GM12874 (cell line): Measurements from ENCODE around the gene DPP9.

ENCODE experiments used
- TF ChIP-seq, protein P1 (sequence below): IDR thresholded peaks from 2 replicates; pipeline ENCODE4 v1.5.1; 2011; ENCODE audit warnings: low read depth, mild to moderate bottlenecking, control low read depth, low read length, moderate library complexity; ENCODE audit not compliant: insufficient read depth

Gene DPP9

DNA sequence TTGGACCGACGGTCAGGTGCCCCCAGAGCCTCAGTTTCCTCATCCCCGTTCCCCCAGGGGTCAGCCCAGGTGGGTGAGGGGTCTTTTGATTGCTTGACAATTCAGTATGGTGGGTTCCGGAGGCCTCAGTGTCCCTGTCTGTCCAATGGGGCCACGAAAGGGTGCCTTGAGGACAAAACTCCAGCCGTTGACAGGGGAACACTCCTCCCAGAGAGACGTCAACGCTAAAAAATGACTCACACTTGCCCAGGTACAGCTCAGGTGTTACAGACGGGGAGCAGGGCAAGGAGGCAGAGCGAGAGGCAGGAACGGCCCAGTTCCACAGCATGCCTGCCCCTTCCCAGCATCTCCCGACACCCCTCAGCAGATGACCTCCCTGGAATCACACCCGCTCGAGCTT, 82.5 kb downstream of the DPP9 start:
- TF ChIP-seq, protein P1, sequence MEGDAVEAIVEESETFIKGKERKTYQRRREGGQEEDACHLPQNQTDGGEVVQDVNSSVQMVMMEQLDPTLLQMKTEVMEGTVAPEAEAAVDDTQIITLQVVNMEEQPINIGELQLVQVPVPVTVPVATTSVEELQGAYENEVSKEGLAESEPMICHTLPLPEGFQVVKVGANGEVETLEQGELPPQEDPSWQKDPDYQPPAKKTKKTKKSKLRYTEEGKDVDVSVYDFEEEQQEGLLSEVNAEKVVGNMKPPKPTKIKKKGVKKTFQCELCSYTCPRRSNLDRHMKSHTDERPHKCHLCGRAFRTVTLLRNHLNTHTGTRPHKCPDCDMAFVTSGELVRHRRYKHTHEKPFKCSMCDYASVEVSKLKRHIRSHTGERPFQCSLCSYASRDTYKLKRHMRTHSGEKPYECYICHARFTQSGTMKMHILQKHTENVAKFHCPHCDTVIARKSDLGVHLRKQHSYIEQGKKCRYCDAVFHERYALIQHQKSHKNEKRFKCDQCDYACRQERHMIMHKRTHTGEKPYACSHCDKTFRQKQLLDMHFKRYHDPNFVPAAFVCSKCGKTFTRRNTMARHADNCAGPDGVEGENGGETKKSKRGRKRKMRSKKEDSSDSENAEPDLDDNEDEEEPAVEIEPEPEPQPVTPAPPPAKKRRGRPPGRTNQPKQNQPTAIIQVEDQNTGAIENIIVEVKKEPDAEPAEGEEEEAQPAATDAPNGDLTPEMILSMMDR = no peak

DNA sequence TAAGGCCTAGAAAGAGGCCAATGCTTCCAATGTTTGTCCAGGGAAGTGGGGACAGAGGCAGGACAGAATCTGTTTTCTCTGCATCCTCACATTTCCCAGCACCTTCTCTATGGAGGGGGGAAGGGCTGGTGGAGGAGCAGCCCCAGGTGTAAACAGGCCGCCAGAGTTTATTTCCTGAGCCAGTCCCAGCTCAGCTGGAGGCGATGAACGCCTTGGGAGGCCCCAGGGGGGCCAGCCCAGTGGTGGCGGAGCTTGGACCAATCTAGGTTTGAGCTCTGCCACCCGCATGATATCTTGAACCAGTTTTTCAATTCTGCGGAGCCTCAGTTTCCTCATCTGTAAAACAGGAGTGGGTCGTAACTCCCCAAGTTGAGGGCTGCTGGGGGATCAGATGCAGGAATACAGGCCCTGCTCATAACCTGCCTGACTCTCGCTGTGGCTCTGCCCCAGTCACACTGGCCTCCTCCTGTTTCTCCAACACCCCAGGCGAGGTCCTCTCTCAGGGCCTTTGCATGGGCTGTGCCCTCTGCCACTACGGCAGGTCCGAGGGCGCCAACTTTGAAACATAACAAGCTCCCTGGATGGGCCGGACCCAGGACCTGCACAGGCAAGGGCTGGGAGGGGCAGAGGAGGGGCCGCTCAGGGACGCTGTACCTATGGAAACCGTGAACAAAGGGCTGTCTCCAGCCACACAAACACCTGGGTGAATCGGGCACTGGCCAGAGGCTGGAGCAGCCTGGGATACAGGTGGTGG, 83.2 kb downstream of the DPP9 start:
- TF ChIP-seq, protein P1 = no peak

DNA sequence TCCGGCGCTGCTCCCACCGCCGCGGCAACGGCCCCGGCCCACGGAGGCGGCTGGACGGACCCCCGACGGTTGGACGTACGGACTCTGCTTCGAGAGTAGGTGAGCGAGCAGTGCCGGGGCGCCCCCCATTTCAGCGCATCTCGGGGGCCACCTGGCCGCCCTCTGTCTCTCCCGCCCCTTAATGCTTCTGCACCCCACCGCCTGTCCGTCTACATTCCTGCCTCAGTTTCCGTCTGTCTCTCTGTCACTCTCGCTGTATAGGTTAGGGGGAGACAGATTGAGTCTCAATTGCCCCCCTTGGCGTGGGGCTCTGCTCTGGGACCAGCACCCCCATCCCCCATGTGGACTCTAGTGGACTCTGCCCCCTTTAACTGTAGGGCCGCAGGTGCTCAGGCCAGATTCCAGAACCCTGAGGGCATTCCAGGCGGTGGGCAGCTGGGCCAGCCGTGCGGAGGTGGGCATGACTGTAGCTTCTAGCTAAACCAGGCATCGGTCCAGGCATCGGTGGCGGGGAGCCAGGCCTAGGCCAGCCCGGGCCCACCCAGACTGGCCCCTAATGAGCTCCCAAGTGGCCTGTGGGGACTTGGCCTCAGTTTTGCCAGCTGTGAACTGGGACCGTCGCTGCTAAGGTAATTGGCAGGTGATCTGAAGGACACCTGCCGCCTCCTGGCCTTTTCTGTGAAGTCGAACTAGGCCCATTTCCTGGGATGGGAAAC, 84.0 kb downstream of the DPP9 start:
- TF ChIP-seq, protein P1 = no peak

DNA sequence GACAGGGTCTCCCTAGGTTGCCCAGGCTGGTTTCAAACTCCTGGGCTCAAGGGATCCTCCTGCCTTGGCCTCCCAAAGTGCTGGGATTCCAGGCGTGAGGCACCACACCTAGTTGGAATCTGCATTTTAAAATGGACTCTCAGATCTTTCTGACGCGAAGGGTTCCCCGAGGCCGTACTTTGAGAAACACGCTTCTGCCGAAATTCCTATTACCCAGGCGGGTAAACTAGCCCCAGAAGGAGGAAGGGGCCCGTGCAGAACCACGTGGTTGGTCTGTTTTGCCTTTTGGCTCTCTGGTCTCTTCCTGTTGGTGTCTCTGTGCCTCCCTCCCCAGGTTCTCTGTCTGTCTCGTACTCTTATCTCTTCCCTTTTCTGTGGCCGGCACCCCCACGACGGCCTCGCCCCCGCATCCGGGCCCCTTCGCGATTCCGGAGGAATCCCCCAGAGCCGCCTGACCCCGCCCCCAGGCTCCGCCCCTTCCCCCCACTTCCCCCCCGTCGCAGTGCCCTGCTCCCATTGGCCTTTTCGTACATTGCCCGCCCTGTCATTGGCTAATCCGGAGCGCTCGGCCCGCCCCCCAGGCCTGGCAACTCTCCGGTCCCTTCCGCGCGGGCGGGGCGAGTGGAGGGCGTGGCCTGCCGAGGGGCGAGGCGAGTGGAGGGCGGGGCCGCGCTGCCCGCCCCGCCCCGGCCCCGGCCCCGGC, 84.7 kb downstream of the DPP9 start, which contains the start of gene TNFAIP8L1:
TSS of gene TNFAIP8L1 (plus strand) at position 689 of the 703 bp plus-strand sequence. CDS start 12,354 bp downstream, outside the sequence.
- TF ChIP-seq, protein P1 = no peak

DNA sequence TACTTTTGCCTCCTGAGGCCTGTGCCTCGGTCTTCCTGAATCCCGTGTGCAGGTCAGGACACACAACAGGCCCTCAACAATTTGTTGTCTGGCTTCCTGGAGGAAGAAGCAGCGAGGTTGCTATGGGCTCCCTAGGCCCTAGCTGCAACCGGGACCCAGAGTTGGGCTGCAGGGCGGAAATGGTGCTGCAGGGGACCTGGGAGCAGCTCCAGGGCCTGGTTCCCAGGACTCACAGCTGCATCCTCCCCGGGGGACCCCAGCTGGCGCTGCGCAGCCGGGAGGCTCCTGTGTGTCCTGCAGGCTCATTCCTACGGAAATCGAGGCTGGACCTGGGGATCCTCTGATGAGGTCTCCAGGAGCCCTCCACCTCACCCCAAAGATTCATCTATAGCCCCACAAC, 85.3 kb downstream of the DPP9 start:
- TF ChIP-seq, protein P1 = no peak

DNA sequence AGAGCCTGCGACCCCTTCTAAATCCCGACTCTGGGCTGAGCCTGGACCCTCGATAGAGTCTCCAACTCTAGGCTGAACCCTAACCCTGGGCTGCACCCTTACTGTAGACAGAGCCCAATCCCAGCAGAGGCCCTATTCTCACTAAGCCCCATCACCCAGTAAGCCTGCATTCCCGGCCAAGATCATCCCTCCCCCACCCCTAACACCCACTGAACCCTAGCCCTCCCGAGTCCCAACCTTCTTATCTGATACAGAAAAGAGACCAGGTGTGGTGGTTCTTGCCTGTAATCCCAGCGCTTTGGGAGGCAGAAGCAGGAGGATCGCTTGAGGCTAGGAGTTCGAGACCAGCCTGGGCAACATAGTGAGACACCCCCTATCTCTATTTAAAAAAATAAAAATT, 86.9 kb downstream of the DPP9 start:
- TF ChIP-seq, protein P1 = no peak

DNA sequence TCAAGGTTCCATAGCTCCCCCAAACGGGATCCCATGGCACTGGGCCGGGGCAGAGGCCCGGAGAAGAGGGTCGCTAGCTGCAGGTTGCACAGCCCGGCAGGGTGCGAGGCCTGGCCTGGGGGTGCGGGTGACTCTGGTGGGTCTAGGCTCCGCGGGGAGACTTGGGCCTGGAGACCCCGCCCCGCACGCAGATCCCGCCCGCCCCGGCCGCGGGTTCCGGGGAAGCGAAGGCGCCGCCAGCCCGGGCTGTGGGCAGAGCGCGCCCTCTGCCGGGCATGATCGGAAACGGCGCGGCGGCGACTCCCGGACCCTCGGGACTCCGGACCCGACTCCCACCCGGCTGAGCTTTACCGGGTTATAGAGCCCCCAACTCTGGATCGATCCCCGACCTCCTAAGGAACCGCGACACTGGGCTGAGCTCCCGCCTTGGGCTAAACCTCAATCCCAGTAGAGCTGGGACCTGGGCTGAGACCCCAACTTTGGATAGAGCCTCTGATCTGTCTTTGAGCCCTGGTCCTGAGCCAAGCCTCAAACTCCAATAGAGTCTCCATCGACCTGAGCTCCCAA, 87.4 kb downstream of the DPP9 start:
- TF ChIP-seq, protein P1 = peak; percentile 97
